Neural crest cell (in vitro differentiated cells): ENCODE data around the gene PSORS1C1. TPM values are rescaled to one million over a fixed set of nuclear protein-coding genes. Genes with fewer than 3 reads are reported as not detected.
A peak's percentile ranks its signal among the peaks of the same experiment; 100 is the strongest.
"Not testable (repeated sequence)": the region's sequence is repeated elsewhere in the genome, so short reads cannot be mapped to it uniquely, and the experiment has no call there.

Source experiments
- DNase-seq: peaks from one replicate; pipeline ENCODE4 v3.0.0; 2021; ENCODE audit warnings: low read depth, mixed read lengths, low spot score
- H3K27ac Mint-ChIP-seq: one replicate; pipeline ENCODE4 v1.8.0; 2021; ENCODE audit warnings: mild to moderate bottlenecking, mixed read lengths; ENCODE audit not compliant: unreplicated experiment
- H3K27me3 Mint-ChIP-seq: 2 replicates; pipeline ENCODE4 v1.8.0; 2021; ENCODE audit warnings: low read depth, mild to moderate bottlenecking, mixed read lengths
- H3K36me3 Mint-ChIP-seq: 2 replicates; pipeline ENCODE4 v1.8.0; 2021; ENCODE audit warnings: low read depth, mild to moderate bottlenecking, mixed read lengths
- H3K4me1 Mint-ChIP-seq: 2 replicates; pipeline ENCODE4 v1.8.0; 2021; ENCODE audit warnings: mixed read lengths
- H3K4me3 Mint-ChIP-seq: one replicate; pipeline ENCODE4 v1.8.0; 2021; ENCODE audit warnings: mild to moderate bottlenecking, mixed read lengths
- H3K9me3 Mint-ChIP-seq: 2 replicates; pipeline ENCODE4 v1.8.0; 2021; ENCODE audit warnings: mixed read lengths
- CTCF ChIP-seq: fragments of 200-600 bp; sonication (generic); conservative IDR thresholded peaks from 2 replicates; pipeline ENCODE4 v1.5.0; 2021; ENCODE audit warnings: antibody characterized with exemption, mild to moderate bottlenecking
- total RNA-seq: library from RNA; stranded (reverse); gene quantifications from 2 replicates; pipeline ENCODE4 v1.2.1, GENCODE V29; 2021

PSORS1C1 gene
- total RNA-seq, 1 donor from 2014 or later: not detected

- Mint-ChIP-seq H3K4me1 (peaks cover 34% of the 10 kb centered on the region), H3K27ac (no peak overlapping the region), H3K27me3 (no peaks in the 10 kb centered on the region), H3K4me3 (peak overlapping the region; percentile 40), H3K9me3 (no peaks in the 10 kb centered on the region), H3K36me3 (peaks cover 3% of the 10 kb centered on the region)
- DNase-seq: no peak
- no peak for TF ChIP-seq CTCF
Observed at GRCh38 chr6:31161216-31162126, 46.9 kb downstream of the PSORS1C1 start.

- H3K36me3 Mint-ChIP-seq: peaks cover 3% of the 10 kb centered on the region
- TF ChIP-seq CTCF: no peak
- H3K27me3 Mint-ChIP-seq: no peaks in the 10 kb centered on the region
- no peak overlapping the region for H3K4me3 Mint-ChIP-seq
- no peak for DNase-seq
- no peak overlapping the region for H3K27ac Mint-ChIP-seq
- no peaks in the 10 kb centered on the region for H3K9me3 Mint-ChIP-seq
- H3K4me1 Mint-ChIP-seq: peaks cover 27% of the 10 kb centered on the region
Observed at GRCh38 chr6:31162463-31163165, 48.0 kb downstream of the PSORS1C1 start.

GRCh38 chr6:31163922-31164321 is 49.3 kb downstream of the PSORS1C1 start:
- H3K4me3 Mint-ChIP-seq: no peak overlapping the region
- no peaks in the 10 kb centered on the region for H3K27me3 Mint-ChIP-seq
- peaks cover 3% of the 10 kb centered on the region for H3K36me3 Mint-ChIP-seq
- no peaks in the 10 kb centered on the region for H3K9me3 Mint-ChIP-seq
- no peak overlapping the region for H3K27ac Mint-ChIP-seq
- peaks cover 22% of the 10 kb centered on the region for H3K4me1 Mint-ChIP-seq
- TF ChIP-seq CTCF: no peak
- DNase-seq: no peak

- not testable (repeated sequence) for DNase-seq, H3K27me3 Mint-ChIP-seq, H3K36me3 Mint-ChIP-seq, H3K9me3 Mint-ChIP-seq, H3K27ac Mint-ChIP-seq, H3K4me3 Mint-ChIP-seq
- H3K4me1 Mint-ChIP-seq: peaks cover 22% of the 10 kb centered on the region
Observed at GRCh38 chr6:31164475-31165063, 50.0 kb downstream of the PSORS1C1 start.

- DNase-seq, H3K9me3 Mint-ChIP-seq, H3K27ac Mint-ChIP-seq, H3K27me3 Mint-ChIP-seq, H3K36me3 Mint-ChIP-seq, H3K4me3 Mint-ChIP-seq: not testable (repeated sequence)
- H3K4me1 Mint-ChIP-seq: peaks cover 16% of the 10 kb centered on the region
Observed at GRCh38 chr6:31165064-31165832, 50.6 kb downstream of the PSORS1C1 start.

- peak overlapping the region; percentile 68 for H3K27ac Mint-ChIP-seq
- H3K4me3 Mint-ChIP-seq: no peak overlapping the region
Observed at GRCh38 chr6:31165986-31166385, 51.4 kb downstream of the PSORS1C1 start.

More at GRCh38 chr6:31165986-31166385, 51.4 kb downstream of the PSORS1C1 start:
- H3K9me3 Mint-ChIP-seq: no peaks in the 10 kb centered on the region
- peaks cover 3% of the 10 kb centered on the region for H3K36me3 Mint-ChIP-seq
- H3K4me1 Mint-ChIP-seq: peaks cover 16% of the 10 kb centered on the region
- H3K27me3 Mint-ChIP-seq: peaks cover under 1% of the 10 kb centered on the region
- TF ChIP-seq CTCF: no peak
- DNase-seq: no peak
